Limb (tissue), 2 donors: Measurements from ENCODE around the gene MSI2.

Experiments used
- DNase-seq, 2 donors: peaks; one replicate each; pipeline ENCODE4 v3.0.0-alpha.2; 2016; ENCODE audit errors: extremely low spot score in 2 of 2

The MSI2 gene

DNA sequence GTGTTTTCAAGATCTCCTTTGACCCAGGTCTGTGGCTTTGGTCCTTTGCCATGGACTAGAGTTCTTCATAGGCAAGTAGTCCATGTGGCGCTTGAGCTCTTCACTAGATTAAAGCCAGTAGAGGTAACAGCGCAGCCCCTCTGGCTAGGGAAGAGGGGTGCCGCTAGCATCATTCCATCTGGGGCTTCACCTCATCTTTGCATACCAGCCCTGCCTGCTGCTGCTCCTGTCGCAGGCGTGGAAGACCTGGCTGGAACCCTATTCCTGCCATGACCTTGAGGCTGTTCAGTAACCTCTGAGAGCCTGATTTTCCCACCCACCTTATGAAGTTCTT is 198.4 kb downstream of the MSI2 start:
- DNase-seq = no peak

DNA sequence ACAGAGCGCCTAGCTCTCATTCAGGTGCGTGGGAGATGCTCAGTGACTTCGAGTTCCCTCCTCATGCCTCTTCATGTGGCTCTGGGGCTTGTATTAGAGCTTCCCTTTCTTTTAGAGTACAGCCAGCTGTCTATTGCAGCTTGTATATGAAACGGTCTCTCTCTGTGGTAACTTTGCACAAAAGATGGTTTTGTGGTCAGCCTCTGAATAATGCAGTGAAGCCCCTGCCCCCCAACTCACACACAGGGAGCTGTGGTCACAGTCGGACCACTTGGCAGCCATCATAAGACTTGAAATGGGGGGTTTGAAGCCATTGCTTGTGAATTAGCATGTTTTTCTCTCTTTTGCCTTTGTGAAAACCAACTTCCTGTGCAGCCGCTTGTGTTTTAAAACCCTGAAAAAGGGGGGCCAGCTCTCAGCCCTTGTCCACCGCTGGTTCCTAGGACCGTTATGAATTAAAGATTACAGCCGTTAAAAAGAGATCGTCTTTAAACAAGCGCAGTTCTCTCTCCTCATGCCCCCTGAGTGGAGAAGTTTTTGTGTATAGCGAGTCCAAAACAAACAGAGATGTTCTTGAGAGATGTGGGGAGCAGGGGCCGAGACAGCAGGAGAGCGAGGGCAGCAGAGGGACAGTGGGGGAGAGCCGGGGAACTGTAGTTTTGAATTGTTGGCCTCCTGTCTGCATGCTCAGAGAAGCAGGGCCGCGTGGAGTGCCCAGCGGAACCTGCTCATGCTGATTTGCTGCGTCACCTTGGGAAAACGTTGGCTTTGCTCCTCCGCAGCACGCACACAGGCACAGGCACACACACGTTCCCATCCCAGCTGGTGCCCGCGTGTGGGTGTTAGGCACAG is 199.0 kb downstream of the MSI2 start:
- no peak for DNase-seq

DNA sequence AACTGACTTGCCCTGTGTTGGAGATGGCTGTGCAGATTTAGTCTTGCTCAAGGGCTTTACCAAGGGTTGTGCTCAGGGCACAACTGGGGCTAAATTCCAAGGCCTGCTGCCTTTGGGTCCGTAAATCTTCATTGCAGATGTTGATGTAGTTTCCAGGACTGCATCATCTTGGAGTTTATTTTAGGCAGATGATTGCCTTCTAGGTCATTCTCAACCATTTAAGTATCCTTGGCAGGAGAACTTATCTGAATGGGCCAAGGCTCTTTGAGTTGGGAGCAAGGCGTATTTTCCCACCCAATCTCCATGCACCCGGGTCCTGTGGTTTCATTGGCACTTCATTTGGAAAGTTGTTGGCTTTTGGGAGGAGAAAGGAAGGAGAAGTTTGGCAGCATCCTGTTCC is 200.3 kb downstream of the MSI2 start:
- no peak for DNase-seq

DNA sequence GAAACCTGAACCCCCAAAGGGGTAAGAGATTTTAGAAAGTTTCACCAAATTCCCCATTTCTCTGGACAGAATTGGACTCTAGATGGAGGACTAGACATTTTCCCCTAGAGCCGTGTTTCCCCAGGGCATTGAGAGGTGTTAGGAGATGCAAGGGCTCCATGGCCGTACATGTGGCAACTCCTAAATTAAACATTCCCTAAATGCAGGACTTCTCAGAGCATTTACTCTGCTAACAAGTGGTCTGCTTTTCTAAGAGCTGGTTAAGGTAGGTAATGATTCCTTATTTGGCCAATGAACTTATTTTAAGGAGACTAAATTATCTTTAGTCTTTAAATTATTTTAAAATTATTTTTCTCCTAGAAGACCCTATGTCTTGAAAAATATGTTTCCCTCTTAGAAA is 200.9 kb downstream of the MSI2 start:
- no peak for DNase-seq

DNA sequence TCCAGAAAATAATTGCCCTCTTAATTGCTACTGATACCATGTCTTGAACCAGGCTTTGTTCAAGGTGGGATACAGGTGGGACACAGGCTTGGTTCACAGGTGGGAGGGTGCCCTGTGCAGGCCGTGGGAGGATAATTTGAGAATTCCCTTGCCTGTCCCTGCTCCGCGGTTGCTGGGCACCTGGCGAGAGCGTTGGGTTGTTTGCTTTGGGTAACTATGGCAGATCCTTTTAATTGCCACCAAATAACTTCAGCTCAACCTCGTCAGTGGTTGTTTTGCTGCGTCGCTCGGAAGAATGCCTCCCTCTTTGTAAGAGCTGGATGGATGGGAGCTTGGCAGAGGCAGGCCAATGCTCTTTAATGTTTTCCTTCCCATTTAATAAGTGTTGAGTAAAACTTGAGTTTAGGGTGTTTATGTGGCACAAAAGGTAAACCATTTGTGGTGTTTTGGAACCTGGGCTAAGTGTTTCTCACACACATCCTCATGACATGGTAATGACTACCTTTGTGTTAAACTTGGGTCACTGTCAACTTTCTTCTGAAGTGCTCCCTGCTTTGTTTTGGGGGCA is 202.5 kb downstream of the MSI2 start:
- DNase-seq = no peak

DNA sequence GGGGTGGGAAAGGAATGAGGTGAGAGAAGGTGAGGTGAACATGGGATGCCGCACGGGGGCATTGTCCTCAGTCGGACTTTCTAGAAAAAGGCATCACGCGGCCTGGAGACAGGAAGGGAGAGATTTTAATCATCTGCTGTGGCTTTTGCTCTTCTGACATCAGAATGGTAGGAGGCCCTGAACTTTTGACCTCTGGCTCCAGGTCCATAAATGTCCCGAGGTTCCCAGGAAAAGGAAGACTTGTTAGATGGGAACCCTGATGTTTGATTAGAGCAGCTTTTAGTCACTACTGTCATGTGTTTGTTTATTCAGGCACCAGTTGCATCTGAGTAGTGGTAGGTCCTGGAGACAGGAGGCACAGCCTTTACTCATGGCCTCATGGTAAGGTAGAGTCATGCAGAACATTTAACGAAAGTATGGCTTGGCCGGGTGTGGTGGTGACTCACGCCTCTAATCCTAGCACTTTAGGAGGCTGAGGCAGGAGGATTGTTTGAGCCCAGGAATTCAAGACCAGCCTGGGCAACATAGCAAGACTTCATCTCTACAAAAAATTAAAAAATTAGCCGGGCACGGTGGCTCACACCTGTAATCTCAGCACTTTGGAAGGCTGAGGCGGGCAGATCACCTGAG is 203.1 kb downstream of the MSI2 start:
- DNase-seq = no peak

DNA sequence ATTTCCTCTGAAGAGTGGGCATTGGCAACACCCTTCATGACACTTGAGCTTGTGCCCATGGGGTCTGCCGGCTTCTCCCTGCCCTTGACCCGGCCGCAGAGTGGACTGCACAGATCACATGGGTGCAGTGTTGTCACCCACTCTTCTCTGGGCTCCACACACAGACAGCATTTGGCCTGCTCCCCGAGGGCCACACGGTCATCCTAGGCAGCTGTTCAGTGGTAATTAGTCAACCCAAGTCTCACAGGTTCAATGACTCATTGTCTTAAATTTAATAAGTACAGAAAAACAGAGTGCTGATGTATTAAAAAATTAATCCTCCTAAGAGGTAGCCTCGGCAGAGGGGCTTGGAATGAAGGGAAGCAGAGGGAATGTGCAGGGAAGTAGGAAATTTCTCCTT is 204.8 kb downstream of the MSI2 start:
- DNase-seq = no peak

DNA sequence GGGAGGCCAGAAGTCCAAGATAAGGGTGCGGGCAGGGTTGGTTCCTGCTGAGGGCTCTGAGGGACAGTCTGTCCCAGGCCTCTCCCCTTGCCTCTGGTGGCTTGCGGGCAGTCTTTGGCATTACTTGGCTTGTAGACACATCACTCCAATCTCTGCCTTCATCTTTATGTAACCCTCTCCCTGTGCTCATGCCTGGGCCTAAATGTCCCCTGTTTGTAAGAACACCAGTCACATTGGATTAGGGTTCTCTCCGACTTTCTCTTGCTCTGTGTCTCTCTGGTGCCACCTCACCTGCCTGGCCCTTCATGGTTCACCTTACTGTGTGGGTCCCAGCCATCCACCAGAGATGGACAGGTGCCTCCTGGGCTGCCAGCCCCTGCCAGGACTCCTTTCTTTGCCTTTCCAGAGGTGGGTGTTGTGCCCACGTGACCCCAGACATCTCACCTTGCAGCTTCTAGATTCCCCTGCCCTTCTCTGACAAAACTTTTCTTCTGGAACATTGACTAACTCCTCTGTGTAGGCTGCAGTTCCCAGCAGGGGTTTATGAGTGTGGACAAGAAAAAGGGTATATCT is 205.8 kb downstream of the MSI2 start:
- DNase-seq = no peak

DNA sequence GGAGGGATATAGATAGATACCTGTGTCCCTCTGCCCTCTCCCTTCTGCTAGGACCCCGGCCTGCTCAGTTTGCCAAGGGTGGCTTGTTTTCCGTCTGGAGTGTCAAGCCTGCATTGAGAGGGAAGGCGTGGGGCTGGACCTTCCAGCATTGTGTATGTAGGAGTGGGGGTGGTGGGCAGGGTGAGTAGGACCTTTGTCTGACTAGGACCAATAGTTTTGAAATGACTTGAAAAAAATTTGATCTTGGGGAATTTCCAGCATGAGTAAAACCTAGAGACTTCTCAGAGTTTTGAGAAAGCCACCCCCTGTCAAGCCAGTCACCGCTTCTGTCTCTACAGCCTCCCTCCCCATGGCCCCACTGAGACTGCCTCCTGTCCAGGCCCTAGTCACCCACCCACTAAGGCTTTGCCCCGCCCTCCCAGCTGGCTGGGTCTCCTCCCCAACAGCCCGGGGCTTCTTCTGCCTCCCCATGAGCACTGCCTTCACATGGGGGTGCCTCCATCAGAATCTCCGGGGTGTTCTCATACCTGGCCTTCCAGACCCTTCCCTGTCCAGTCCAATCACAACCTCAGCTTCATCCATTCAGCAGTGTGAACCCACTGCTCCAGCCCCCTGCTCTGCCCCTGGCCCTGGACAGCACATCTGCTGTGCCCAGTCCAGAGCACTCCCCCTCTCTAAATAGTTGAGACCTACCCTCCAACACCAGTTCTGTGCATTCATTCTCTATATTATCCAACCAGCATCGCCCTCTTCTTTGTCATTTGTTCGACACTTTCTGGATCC is 207.0 kb downstream of the MSI2 start:
- DNase-seq = no peak

DNA sequence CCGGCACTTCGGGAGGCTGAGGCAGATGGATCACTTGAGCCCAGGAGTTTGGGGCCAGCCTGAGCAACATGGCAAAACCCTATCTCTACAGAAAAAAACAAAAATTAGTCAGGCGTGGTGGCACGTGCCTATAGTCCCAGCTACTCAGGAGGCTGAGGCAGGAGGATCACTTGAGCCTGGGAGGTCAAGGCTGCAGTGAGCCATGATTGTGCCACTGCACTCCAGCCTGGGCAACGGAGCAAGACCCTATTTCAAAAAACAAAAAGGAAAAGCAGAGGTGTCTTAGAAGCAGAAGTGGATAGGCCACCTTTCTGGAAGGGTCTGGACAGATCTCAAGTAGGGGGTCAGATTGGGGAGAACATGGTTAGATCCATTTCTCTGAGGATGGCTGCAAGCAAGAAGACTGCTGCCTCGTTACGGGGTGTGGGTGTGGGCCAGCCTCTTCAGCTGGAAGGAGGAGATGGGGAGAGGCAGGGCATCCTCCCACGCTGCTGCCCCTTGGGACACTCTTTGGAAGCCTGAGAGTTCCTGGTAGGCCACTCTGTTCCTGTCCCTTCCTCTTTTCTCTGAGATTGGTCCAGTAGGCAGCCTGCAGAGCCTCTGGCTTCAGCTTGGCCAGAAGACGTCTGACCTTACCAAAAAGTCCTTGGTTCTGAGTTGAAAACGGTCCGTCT is 208.0 kb downstream of the MSI2 start:
- DNase-seq = no peak

DNA sequence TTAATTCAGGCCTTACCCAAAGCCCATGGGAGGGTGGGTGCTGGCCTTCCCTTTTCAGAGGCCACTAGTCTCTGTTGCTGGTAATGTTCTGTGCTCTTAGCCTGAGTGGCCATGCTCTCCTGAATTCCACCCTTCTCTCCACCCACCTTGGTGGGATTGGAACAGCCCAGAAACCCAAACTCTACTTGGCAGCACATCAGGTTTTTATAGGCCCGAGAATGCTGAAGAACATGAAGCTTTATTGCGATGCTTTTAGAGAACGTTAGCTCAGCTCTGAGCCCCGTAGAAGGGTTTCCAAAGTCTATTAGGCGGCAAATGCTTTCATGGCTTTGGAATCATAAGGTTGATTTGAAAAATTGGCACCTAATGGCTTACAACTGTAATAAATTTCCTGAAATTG is 209.3 kb downstream of the MSI2 start:
- DNase-seq = peak in 1 of 2 donors; percentile 52

DNA sequence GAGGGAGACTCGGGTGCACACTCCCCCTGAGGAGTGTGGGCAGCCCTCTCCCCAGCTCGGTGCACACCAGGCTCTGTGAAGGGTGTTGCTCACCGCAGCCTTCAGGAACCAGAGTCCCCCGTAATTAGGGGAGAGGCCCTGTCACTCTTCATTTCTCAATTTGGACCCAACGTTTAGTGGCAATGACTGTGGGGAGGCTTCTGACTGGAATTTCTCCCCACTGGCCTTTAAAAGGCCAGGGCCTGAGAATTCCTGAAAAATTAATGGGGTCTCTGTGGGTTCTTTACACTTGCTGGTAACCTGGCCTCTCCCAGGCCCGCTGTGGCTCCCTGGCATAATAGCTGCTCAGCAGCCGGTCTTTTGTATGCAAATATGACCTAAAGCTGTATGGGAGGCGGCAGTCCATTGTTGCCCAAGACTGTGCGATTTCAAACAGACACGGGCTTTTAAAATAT is 209.7 kb downstream of the MSI2 start:
- DNase-seq = no peak

DNA sequence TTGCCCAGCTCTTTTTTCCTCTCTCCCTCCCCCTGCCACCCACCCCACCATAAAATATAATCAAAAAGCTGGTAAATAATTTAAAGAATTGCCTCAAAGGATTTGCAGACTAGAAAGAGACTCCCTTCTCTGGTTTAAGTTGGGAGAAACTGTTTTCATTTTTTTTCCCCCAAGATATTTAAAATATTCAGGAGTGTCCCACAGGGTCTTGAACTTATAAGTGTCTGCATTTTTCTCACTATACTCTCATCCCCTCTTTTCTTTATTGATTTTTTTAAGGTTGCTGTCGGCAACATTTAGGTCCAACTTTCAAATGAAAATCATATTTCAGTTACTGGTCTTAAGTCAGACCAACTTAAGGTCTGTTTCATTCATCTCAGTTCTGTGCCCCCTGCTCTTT is 210.2 kb downstream of the MSI2 start:
- DNase-seq = no peak

DNA sequence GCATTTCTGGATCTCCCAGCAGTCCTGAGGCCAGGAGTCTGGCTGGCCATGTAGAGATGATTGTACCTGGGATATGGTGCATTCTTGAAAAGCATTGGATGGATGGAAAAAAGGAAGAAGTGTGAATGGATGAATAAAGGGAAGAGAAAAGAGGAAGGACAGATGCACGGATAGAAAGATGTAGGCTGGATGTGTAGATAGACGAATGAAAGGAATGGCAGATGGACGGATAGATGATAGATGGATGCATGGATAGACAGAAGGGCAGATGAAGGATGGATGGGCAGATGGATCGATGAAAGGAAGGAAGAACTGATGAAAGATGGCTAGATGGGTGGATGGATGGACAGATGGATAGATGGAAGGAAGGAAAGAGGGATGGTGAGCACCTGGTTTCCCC is 210.9 kb downstream of the MSI2 start:
- DNase-seq = no peak

DNA sequence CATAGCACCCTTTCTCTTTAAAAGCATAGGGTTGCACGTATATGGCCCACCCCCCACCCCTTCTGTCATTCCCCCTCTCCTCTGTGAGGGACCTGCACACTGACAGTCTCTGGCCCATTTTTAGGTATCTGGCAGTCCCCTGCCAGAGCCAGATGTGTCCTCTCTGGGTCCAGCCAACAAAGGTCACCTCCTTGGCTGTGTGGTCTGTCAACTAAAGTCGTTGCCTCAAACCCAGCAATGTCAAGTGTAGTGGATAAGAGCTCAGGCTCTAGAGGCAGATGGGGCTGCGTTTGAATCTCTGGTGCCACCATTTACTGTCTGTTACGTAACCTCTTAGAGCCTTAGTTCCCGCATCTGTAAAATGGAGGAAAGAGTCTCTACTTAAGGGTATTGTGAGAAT is 211.5 kb downstream of the MSI2 start:
- DNase-seq = no peak

DNA sequence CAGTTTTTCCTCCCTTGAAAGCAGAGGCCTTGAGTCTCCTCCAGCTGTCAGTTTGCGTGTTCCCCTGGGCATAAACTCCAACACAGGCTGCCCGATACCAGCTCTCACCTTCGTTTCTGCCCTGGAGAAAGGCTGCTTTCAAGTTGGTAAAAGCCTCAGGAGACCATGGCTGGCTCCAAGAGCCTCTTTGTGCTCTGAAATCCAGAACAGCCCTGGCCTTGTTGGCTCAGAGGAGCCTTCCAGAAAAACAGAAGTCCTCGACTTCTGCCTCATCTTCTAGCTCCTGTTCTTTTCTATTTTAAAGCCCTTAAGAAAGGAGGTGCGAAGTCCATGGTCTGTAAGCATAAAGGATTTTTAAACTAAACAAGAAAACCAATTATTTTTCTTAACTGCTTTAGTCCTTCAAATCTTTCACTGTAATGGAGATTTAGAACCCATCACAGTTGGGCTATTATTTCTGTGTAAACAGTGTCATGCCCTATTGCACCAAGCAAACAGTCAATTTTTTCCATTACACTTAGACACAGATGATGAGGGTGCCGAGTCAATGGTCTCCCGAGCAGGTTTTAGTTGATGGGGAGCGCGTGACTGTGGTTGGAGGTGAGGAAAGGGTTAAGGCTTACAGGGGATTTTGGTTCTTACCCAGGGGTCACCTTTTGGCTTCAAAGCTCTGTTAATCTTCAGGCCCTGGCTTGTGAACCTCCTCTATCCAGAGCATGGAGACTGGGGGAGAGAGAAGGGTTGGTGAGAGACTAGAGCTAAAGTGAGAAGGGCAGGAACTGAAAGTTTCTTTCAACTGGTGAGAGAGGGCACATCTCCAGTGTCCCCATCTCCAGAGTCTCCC is 212.8 kb downstream of the MSI2 start:
- no peak for DNase-seq

DNA sequence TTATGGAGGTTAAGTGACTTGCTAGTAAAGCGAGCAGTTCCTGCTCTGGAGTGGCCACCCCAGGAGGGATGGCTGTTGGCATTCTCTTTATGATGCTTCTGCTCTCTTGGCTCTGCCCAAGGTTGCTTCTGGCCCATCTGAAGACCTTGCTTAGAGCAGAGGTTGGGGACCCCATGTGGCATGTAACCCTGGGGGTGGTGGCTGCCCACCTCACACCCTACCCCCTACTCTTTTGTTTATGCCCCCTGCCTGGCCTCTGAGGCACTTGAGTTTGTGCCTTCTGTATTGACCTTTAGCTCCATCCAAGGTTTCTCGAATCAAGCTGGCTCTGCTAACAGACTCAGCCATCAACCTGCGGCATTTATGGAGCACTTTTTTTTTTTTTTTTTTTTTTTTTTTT is 214.6 kb downstream of the MSI2 start:
- DNase-seq = no peak

DNA sequence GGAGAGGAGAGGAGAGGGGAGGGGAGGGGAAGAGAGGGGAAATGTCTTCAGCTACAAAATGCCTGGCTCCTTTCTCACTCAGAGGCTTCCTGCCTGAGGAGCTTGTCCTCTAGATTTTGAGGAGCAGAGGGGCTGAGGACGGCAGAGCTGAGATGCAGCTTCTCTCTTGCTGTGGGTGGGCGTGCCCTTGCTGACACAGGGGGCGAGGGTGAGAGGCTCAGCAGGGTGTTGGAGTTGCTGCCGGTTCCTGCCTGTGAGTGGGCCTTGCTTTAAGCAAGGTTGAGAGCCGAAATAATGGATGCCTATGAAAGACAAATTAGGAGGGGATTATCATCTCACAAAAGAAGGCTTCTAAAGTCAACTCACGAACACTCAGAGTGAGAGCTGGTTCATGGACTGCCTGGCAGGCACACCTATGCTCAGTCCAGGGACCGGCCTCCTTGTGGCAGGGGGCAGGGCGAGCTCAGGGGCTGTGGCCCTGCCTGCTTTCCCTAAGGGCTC is 215.6 kb downstream of the MSI2 start:
- no peak for DNase-seq

DNA sequence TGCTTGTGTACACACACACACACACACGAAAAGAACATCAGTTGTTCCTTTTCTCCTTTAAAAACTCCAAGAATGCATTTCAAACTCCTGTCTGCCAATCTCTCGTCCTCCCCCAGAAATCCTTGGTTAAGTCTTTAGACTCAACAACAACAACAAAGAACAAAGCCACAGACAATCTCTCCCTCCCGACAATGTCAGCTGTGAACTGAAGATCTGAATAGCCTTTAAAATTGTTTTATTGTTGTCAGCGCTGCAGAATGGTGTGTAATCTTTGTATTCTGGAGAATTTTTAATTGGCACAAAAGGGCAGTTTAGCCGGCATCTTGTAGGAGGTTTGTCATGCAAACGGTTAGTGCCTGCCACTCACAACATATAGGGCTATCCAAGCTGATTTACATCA is 219.5 kb downstream of the MSI2 start:
- DNase-seq = no peak
